ENCODE results near the gene CCDC33. TPM values are rescaled to one million over a fixed set of nuclear protein-coding genes. Genes with fewer than 3 reads are reported as not detected.

CCDC33 gene
- polyA plus RNA-seq, 1 of the 3 experiments (the other 2 are of a cell fraction) = 4.0 TPM

- peak; percentile 80 for TF ChIP-seq RCOR1 (IDR thresholded peaks at IDR 0.05; ENCODE audit: low read length)
- TF ChIP-seq, protein P1, sequence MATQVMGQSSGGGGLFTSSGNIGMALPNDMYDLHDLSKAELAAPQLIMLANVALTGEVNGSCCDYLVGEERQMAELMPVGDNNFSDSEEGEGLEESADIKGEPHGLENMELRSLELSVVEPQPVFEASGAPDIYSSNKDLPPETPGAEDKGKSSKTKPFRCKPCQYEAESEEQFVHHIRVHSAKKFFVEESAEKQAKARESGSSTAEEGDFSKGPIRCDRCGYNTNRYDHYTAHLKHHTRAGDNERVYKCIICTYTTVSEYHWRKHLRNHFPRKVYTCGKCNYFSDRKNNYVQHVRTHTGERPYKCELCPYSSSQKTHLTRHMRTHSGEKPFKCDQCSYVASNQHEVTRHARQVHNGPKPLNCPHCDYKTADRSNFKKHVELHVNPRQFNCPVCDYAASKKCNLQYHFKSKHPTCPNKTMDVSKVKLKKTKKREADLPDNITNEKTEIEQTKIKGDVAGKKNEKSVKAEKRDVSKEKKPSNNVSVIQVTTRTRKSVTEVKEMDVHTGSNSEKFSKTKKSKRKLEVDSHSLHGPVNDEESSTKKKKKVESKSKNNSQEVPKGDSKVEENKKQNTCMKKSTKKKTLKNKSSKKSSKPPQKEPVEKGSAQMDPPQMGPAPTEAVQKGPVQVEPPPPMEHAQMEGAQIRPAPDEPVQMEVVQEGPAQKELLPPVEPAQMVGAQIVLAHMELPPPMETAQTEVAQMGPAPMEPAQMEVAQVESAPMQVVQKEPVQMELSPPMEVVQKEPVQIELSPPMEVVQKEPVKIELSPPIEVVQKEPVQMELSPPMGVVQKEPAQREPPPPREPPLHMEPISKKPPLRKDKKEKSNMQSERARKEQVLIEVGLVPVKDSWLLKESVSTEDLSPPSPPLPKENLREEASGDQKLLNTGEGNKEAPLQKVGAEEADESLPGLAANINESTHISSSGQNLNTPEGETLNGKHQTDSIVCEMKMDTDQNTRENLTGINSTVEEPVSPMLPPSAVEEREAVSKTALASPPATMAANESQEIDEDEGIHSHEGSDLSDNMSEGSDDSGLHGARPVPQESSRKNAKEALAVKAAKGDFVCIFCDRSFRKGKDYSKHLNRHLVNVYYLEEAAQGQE (IDR thresholded peaks at IDR 0.05; ENCODE audit: low read depth, low read length) = no peak
- peak; percentile 88 for TF ChIP-seq CHD2 (IDR thresholded peaks at IDR 0.05; ENCODE audit: low read length, partially characterized antibody)
- peak in 1 of 2 experiments; percentile 43; a peak in 1 of 4 replicates for TF ChIP-seq EP300 (IDR thresholded peaks at IDR 0.05; ENCODE audit: borderline replicate concordance in 1 of 2, low read depth in 1 of 2, low read length in 1 of 2)
- peak; percentile 93 for TF ChIP-seq GATA2 (CRISPR knock-in tag; IDR thresholded peaks at IDR 0.05)
- TF ChIP-seq EZH2phosphoT487 (IDR thresholded peaks at IDR 0.05; ENCODE audit: borderline replicate concordance, low read depth) = no peak
- TF ChIP-seq TCF12 (IDR thresholded peaks at IDR 0.05) = no peak
- TF ChIP-seq MXI1 (IDR thresholded peaks at IDR 0.05; ENCODE audit: low read depth, low read length) = no peak; the same call in 1 of the 2 replicates
- TF ChIP-seq FOXJ3 (CRISPR knock-in tag; IDR thresholded peaks at IDR 0.05) = peak; percentile 93
- H2AFZ ChIP-seq (ENCODE audit: low read depth) = no peak overlapping the region
- no peaks in the 10 kb centered on the region for H3K36me3 ChIP-seq (replicated peaks in 1 of 2; ENCODE audit: control insufficient read depth in 1 of 2, insufficient read depth in 2 of 2, low read length in 1 of 2)
- 70% methylated on average over 9 of the region's 9 CpGs for WGBS (ENCODE audit: low lambda C conversion rate)
- CTCF ChIA-PET = interaction anchor here (0.5 to 8.4 kb wide), 16 partner anchors 8 to 962 kb away, joined by 3 to 265 read pairs (median 4); partner anchors contain the start of gene ISLR2
- no peaks in the 10 kb centered on the region for H3K9me3 ChIP-seq
- no peaks in the 10 kb centered on the region for H3K27me3 ChIP-seq (ENCODE audit: insufficient read depth)
- POLR2A ChIA-PET = interaction anchor here (1.4 kb wide), 1 partner anchor 21 kb away, joined by 3 read pairs; no protein-coding TSS in a partner anchor
- H3K27ac ChIP-seq (ENCODE audit: low read depth in 2 of 2, low read length in 1 of 2) = peak overlapping the region in 1 of 2 experiments; percentile 81; a peak in 2 of 4 replicates
- no peaks in the 10 kb centered on the region for H3F3A ChIP-seq (replicated peaks; ENCODE audit: insufficient read depth)
- no peaks in the 10 kb centered on the region for H3K9me2 ChIP-seq
- H3K4me3 ChIP-seq (ENCODE audit: low read depth in 2 of 2, low read length in 1 of 2) = no peak overlapping the region
- H3K4me1 ChIP-seq (ENCODE audit: control insufficient read depth in 1 of 2, insufficient read depth in 2 of 2, low read depth in 1 of 2, low read length in 1 of 2) = peaks cover 4 to 51% of the 10 kb centered on the region in 2 experiments; a peak in 2 of 4 replicates
- no peak overlapping the region for H3K9ac ChIP-seq
- H3K79me2 ChIP-seq (ENCODE audit: insufficient read depth) = no peaks in the 10 kb centered on the region
- DNase-seq = peak; percentile 79
- H3K4me2 ChIP-seq = no peak overlapping the region
- no peaks in the 10 kb centered on the region for H4K20me1 ChIP-seq (ENCODE audit: insufficient read depth)
Observed at GRCh38 chr15:74312445-74313007, 76.4 kb downstream of the CCDC33 start.

GRCh38 chr15:74313889-74314288 lies 77.8 kb downstream of the CCDC33 start:
- Histone ChIP-seq H3K27me3 (ENCODE audit: insufficient read depth) (no peaks in the 10 kb centered on the region), H3K9me2 (no peaks in the 10 kb centered on the region), H3K9ac (no peak overlapping the region), H2AFZ (ENCODE audit: low read depth) (no peak overlapping the region), H3K4me2 (no peak overlapping the region), H3K79me2 (ENCODE audit: insufficient read depth) (no peaks in the 10 kb centered on the region), H3K4me1 (ENCODE audit: control insufficient read depth in 1 of 2, insufficient read depth in 2 of 2, low read depth in 1 of 2, low read length in 1 of 2) (peaks cover 13 to 51% of the 10 kb centered on the region in 2 experiments; a peak in 3 of 4 replicates), H3K9me3 (no peaks in the 10 kb centered on the region), H4K20me1 (ENCODE audit: insufficient read depth) (no peaks in the 10 kb centered on the region), H3F3A (replicated peaks; ENCODE audit: insufficient read depth) (no peaks in the 10 kb centered on the region), H3K27ac (ENCODE audit: low read depth in 2 of 2, low read length in 1 of 2) (no peak overlapping the region), H3K4me3 (ENCODE audit: low read depth in 2 of 2, low read length in 1 of 2) (no peak overlapping the region), H3K36me3 (replicated peaks in 1 of 2; ENCODE audit: control insufficient read depth in 1 of 2, insufficient read depth in 2 of 2, low read length in 1 of 2) (no peaks in the 10 kb centered on the region)
- CTCF ChIA-PET = interaction anchor here (1.0 to 8.4 kb wide), 8 partner anchors 7 to 277 kb away, joined by 3 to 265 read pairs (median 7); partner anchors contain the start of gene ISLR2
- TF ChIP-seq ELF1 (IDR thresholded peaks at IDR 0.05) (no peak), EP300 (IDR thresholded peaks at IDR 0.05; ENCODE audit: borderline replicate concordance in 1 of 2, low read depth in 1 of 2, low read length in 1 of 2) (no peak), FOSL2 (IDR thresholded peaks at IDR 0.05; ENCODE audit: borderline replicate concordance, low read depth) (no peak), GATA2 (CRISPR knock-in tag; IDR thresholded peaks at IDR 0.05) (no peak), RXRA (IDR thresholded peaks at IDR 0.05; ENCODE audit: borderline replicate concordance, low read depth) (no peak), TAF1 (IDR thresholded peaks at IDR 0.05; ENCODE audit: borderline replicate concordance, low read depth, low read length) (no peak), FOXJ3 (CRISPR knock-in tag; IDR thresholded peaks at IDR 0.05) (no peak), TEAD4 (IDR thresholded peaks at IDR 0.05; ENCODE audit: borderline replicate concordance, insufficient read depth) (no peak), PBX3 (IDR thresholded peaks at IDR 0.05) (no peak), MXI1 (IDR thresholded peaks at IDR 0.05; ENCODE audit: low read depth, low read length) (no peak)
- TF ChIP-seq, protein P2, sequence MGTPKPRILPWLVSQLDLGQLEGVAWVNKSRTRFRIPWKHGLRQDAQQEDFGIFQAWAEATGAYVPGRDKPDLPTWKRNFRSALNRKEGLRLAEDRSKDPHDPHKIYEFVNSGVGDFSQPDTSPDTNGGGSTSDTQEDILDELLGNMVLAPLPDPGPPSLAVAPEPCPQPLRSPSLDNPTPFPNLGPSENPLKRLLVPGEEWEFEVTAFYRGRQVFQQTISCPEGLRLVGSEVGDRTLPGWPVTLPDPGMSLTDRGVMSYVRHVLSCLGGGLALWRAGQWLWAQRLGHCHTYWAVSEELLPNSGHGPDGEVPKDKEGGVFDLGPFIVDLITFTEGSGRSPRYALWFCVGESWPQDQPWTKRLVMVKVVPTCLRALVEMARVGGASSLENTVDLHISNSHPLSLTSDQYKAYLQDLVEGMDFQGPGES (IDR thresholded peaks at IDR 0.05; ENCODE audit: low read depth, low read length) = no peak
- DNase-seq = no peak
- WGBS (ENCODE audit: low lambda C conversion rate) = 74% methylated on average over 7 of the region's 7 CpGs
- POLR2A ChIA-PET = no interaction called here
